Measurements from ENCODE around the gene CDH13.

DNA sequence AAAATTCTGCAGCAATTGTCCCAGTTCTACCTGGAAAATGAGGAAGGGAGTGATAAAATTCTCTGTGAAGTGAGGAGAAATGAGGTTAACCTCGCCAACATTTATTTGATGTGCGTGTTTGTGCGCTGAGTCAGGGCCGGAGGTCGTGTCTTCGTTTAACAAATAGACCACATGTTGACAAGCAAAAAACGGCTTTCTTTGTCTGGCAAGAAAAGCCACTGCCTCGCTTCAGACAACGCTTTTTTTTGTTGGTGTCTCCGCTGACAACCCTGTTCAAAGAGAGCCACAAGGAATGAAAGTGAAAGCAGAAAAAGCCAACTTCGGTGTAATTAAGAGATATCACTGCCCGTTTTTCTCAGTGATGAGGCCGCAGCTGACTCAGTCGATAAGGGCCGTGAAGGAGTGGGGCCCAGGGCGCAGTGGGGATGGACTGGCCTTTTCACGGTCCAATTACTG lies 510.6 kb downstream of the CDH13 start:
- TF ChIP-seq CTCF (conservative IDR thresholded peaks at IDR 0.05; ENCODE audit: low read depth, low read length) = no peak
- no peak for TF ChIP-seq EZH2 (IDR thresholded peaks at IDR 0.05; ENCODE audit: borderline replicate concordance, low read depth, low read length, poor library complexity, severe bottlenecking)

Data from A673 (cell line).